ENCODE results near the gene SMOC2.
"Not testable (repeated sequence)": the region's sequence is repeated elsewhere in the genome, so short reads cannot be mapped to it uniquely, and the experiment has no call there.

SMOC2 gene

GRCh38 chr6:168607272-168608112 is 166.5 kb downstream of the SMOC2 start:
- FAIRE-seq (no peak), DNase-seq (ENCODE audit: insufficient read length, low spot score) (no peak)
- no peak for TF ChIP-seq POLR2A (IDR thresholded peaks at IDR 0.05; ENCODE audit: low read depth, low read length)

- TF ChIP-seq POLR2A (IDR thresholded peaks at IDR 0.05; ENCODE audit: low read depth, low read length) = no peak
- no peak for DNase-seq (ENCODE audit: insufficient read length, low spot score)
- FAIRE-seq = no peak
Measured at GRCh38 chr6:168608113-168608400, 167.1 kb downstream of the SMOC2 start.

- no peak for FAIRE-seq
- TF ChIP-seq POLR2A (IDR thresholded peaks at IDR 0.05; ENCODE audit: low read depth, low read length) = no peak
- DNase-seq (ENCODE audit: insufficient read length, low spot score) = no peak
Measured at GRCh38 chr6:168609026-168609685, 168.2 kb downstream of the SMOC2 start.

- TF ChIP-seq POLR2A (IDR thresholded peaks at IDR 0.05; ENCODE audit: low read depth, low read length) = no peak
Measured at GRCh38 chr6:168609914-168610490, 169.0 kb downstream of the SMOC2 start.

GRCh38 chr6:168610966-168611365 is 170.0 kb downstream of the SMOC2 start:
- FAIRE-seq; DNase-seq (ENCODE audit: insufficient read length, low spot score): not testable (repeated sequence)

More at GRCh38 chr6:168609914-168610490, 169.0 kb downstream of the SMOC2 start:
- DNase-seq (ENCODE audit: insufficient read length, low spot score) (no peak), FAIRE-seq (no peak)

- DNase-seq (ENCODE audit: insufficient read length, low spot score) = no peak
- no peak for FAIRE-seq
- no peak for TF ChIP-seq POLR2A (IDR thresholded peaks at IDR 0.05; ENCODE audit: low read depth, low read length)
Measured at GRCh38 chr6:168611691-168612090, 170.7 kb downstream of the SMOC2 start.

GRCh38 chr6:168612586-168612985 is 171.6 kb downstream of the SMOC2 start:
- FAIRE-seq (no peak), DNase-seq (ENCODE audit: insufficient read length, low spot score) (no peak)
- TF ChIP-seq POLR2A (IDR thresholded peaks at IDR 0.05; ENCODE audit: low read depth, low read length) = no peak

GRCh38 chr6:168615837-168616236 is 174.9 kb downstream of the SMOC2 start:
- TF ChIP-seq POLR2A (IDR thresholded peaks at IDR 0.05; ENCODE audit: low read depth, low read length) = no peak
- no peak for DNase-seq (ENCODE audit: insufficient read length, low spot score)
- no peak for FAIRE-seq

GRCh38 chr6:168616816-168617765 is 176.1 kb downstream of the SMOC2 start:
- FAIRE-seq (no peak), DNase-seq (ENCODE audit: insufficient read length, low spot score) (no peak)
- no peak for TF ChIP-seq POLR2A (IDR thresholded peaks at IDR 0.05; ENCODE audit: low read depth, low read length)

GRCh38 chr6:168618546-168619315 is 177.7 kb downstream of the SMOC2 start:
- FAIRE-seq (no peak), DNase-seq (ENCODE audit: insufficient read length, low spot score) (no peak)
- TF ChIP-seq POLR2A (IDR thresholded peaks at IDR 0.05; ENCODE audit: low read depth, low read length) = no peak

GRCh38 chr6:168619560-168620314 is 178.8 kb downstream of the SMOC2 start:
- TF ChIP-seq POLR2A (IDR thresholded peaks at IDR 0.05; ENCODE audit: low read depth, low read length) = no peak
- FAIRE-seq (no peak), DNase-seq (ENCODE audit: insufficient read length, low spot score) (no peak)

- no peak for TF ChIP-seq POLR2A (IDR thresholded peaks at IDR 0.05; ENCODE audit: low read depth, low read length)
- FAIRE-seq (no peak), DNase-seq (ENCODE audit: insufficient read length, low spot score) (no peak)
Measured at GRCh38 chr6:168620578-168620977, 179.6 kb downstream of the SMOC2 start.

Measured in H54 (cell line).